OCI-M1 (cell line): Measurements from ENCODE around the gene WDR1.

Source experiments
- DNase-seq: peaks from one replicate; lab custom pipeline; 2025; lab: John Stamatoyannopoulos, UW

Gene WDR1

DNA sequence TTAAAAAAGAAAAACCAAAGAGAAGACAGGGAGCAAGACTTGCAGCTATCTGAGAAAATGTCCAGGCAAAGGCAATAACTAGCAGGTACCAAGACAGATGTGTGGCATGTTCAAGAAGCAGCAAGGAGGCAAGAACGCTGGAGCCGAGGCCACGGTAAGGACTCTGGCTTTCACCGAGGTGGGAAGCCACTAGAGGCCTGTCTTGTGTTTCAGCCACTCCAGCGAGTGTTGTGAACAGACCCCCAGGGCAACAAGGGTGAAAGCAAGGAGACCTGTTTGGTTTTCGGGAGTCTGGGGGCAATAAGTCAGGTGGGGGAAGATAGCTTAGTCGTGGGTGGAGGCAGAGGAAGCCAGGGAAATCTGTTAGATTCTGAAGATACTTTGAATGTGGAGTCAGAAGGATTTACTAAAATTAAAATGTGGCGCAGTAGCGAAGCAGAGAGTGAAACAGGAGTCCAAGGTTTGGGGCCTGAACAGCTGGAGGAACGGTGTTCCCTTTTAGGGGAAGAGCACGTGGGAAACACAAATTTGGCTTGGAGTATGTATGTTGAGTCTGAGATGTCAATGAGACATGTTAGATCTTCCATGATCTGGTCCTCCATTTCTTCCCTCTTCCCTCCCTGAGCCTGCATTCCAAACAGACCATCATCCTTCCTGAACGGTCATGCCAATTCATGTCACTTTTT lies 3.1 kb downstream of the WDR1 start:
- DNase-seq, result no peak

DNA sequence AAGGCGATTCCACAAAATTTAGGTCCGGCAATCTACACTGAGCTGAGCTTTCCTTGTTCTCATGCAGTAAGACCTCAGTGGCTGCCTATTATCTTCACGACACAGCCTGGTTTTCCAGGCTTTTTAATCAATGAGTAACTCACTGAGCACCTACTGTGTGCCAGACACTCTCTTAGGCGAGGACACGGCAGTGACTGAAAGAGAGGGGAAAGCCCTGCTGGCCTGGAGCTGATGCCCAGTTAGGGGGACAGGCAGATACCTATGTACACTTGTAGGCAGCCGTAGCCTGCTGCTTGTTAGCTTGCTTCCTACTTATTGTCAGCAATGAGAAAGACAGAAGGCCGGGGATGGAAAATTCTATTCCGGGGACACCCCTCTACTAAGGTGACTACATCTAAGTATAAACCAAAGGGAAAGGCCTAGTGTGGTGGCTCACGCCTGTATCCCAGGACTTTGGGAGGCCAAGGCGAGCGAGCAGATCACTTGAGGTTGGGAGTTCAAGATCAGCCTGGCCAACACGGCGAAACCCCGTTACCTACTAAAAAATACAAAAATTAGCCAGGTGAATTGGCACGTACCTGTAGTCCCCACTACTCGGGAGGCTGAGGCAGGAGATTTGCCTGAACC lies 3.8 kb downstream of the WDR1 start:
- DNase-seq, result no peak

DNA sequence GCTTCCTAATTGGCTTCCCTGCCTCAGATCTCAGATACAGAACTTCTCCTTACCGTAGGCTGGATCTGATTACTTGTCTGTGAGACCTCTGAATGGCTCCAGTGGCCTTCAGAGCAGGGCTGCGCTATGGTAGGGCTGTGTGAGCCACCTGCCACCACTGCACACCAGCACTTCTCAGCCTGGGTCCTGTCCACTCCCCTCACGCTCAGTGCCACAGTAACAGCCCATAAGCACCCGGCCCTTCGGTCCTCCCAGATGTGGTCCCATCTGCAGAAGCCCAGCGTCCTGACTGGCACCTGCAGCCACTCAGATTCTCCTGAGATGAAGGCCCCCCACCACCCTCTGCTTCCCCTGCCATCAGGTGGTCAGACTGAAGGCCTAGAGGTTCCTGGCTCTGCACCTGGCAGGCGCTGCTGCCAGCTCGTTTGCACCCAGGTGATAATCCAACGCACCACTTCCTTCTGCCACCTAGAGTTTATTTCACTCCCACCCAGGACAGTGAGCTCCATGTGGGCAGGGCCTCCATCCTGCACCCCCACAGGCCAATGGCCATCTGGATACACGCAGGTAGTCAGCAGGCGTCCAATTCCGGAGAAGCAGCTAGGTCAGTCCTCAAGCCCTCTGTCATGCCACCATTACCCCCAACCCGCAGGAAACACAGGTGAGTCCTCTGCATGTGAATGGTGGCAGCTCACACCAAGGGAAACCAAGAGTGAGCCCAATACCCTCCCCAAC lies 5.4 kb downstream of the WDR1 start:
- no peak for DNase-seq

DNA sequence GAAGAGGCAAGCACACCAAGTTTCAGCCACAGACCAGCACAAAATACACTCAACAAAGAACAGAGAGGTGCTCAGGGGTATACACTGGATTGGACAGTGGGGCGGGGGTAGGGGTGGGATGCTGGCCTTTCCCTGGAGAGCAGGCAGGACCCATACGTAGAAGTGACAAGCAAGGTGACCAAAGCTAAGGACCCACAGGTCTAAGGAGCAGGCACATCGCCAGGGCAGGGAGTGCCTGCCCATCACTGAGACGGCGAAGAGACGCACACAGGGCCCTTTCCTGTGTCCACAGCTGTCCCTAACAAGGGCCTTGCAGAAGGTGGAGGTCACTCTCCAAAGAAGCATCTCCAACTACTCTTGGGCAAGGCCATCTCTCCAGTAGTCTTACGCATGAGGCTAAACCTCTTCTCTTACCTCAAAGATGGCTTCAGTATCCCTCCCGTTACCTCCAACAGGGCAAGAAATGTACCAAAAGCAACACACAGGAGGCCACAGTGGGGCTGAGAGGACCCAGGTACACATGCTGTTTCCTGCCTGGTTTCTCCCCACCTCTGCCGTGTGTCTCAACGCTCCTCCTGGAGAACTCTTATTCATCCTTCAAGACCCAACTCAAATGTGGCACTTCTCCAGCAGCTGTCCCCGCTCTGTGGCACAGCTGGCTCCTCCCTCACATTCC lies 6.5 kb downstream of the WDR1 start:
- DNase-seq, result no peak

DNA sequence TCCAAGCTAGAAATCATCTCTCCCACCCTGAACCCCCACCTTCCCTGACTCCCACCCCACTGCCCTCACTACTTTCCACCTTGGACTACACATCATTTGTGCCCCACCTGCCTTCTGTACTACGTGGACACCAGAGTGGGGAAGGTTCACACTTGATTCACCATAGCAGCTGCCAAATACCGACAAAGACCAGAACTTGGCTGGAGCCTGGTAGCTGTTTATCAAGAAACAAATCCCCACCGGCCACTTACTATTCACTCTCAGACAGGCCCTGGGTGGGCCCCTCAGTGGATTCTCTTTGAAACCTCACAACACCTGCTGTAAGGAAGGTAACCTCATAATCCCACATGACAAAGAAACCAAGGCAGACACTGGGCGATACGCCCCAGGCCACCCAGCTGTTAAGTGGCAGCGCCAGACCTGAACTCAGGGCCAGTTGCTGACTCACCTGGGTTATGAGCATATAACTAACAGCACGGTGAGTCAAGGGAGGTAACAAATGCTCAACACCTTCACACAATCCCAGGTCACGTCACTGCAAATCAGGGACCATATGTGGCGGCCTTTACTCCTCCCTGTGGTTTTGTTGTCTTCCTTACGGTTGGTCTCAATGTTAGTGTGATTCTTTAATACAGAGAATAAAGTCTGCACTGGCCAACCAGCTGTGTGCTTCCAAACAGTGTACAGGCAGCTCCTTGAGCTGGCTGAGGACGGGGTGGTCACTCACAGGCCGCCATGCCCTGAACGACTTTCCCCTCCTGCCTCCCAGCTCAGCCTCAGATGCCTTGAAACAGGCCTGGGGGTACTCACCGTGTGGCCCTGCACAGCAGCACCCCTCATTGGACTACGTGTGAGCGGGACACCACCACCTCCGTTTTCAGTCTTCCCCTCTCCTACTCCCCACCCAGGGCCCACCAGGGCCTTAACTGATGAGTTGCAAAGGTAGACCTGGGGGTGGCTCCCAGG lies 7.5 kb downstream of the WDR1 start:
- no peak for DNase-seq

DNA sequence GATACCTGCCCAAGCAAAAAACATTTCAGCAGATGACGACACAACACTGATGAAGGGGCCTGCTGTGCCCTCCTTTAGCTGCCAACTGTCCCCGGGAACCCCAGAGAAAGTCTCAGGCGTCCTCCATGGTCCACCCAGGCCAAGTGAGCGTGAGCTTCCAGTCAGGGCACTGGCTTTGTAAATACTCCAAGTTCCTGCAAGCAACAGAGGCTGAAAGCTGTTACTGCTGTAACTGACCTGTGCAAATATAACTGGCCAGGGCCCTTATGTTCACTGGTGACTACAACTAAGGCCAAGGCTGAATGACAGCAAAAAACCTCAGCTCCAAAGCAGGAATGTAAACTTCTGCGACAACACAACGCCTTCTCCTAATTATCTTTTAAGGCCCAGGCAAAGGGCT lies 8.2 kb downstream of the WDR1 start:
- DNase-seq, result no peak

DNA sequence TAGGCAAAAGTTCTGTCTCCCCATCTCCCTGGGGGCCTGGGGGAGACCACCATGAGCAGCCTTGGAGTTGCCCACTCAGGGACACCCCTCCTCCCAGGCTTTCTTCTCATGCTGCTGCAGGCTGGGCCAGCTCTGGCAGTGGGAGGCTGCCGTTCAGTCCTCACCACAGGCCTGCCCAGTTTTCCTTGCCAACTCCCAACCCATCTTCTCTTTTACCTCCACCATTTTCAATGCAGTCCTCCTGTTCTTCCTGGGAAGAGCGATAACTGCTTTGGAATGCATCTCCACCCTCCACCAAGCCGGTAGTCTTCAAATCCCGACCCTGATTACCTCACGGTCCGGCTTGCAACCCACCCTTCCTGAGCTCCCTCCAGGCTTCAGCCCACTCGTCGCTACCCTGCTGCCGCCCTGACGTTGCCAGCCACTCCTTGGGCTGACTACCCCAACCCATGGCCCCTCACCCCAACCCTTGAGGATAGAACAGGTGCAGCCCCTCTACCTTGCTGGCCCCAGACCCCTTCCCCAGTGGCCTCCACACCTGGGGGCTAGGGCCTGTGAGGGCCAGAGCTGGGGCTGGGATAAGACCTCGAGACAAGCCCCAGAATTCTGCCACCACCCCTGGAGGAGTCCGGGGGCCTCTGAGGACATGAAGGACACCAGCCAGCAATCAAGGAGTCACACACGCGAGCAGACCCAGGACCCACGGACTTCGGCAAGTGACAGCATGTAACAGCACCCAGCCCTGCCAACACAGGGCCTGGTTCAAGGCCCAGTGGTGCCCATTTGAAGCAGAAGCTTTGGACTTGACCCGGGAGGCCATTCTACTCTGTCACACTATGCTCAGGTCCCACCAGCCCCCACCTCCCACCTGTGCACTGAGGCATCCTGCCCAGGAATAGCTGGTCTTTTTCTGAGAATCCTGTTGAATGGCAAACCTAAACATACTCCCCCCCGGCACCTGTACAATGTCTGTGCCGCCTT lies 9.2 kb downstream of the WDR1 start:
- DNase-seq, result no peak

DNA sequence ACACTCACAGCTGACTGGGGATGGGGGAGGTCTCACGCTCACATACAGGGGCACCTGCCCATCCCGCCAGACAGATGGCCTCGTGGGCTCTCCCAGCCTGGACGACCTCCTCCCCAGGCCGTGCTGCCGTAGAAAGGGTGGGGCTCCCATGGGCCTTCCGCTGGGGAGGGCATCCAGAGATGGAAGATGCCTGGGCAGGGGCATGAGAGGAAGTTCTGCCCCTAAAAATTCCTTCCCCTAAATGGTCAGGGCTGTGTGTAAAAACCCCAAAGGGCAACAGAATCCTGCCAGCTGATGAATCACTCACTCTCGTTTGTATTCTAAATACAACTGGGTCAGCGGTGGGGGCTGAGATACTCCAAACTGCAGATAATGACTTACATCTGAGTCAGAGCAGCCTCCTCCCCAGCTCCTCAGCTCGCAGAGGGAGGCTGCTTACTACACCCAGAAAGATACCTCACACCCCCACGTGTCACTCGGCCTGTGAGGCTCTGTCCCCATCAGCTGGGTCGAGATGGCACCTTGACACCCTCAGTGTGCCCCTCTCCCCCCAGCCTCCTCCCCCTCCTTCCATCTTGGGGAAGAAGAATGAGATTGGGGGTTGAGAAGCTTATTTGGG lies 10.1 kb downstream of the WDR1 start:
- peak; percentile 17 for DNase-seq

DNA sequence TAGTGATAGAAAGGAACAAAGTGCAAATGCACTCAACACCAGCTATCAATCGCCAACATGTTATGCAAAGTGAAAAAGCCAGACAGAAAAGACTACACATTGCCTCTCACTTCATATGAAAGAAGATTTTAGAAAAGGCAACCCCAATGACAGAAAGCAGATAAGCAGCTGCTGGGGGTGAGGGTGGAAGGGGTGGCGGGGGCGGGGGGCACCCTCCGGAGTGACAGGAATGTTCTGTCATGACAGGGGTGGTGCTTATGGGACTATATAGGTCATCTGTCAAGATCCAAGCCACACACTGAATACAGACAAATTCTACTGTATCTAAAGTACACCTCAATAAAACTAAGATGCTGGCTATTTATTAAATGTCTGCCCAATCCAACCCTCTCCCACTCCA lies 10.7 kb downstream of the WDR1 start:
- DNase-seq, result no peak

DNA sequence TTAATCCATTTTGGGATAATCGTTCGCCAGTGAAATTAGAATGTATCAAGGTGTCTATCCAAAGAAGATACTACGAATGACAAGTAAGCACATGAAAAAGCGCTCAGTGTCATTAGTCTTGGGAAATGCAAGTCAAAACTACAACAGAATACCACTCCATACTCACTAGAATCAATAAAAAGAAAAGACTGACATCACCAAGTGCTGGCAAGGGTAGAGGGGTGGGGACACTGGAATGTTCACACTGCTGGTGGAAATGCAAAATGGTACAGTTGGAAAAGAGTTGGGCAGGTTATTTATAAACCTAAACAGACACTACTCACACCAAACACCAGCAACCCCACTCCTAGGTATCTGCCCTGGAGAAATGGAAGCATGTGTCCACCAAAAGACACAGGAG lies 11.2 kb downstream of the WDR1 start:
- no peak for DNase-seq

DNA sequence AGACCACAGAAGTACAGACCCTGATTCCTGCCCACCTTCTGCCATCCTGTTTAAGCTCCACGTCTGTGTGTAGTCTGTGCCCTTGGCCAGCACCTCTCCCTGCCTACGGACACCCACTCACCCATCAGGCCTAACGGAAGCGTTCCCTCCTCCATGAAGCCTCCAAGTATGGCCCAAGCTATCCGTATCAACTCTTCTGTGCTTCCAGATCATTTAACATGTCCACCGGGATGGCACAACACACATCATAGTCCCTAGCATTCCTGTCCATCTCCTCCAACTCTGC lies 11.7 kb downstream of the WDR1 start:
- no peak for DNase-seq

DNA sequence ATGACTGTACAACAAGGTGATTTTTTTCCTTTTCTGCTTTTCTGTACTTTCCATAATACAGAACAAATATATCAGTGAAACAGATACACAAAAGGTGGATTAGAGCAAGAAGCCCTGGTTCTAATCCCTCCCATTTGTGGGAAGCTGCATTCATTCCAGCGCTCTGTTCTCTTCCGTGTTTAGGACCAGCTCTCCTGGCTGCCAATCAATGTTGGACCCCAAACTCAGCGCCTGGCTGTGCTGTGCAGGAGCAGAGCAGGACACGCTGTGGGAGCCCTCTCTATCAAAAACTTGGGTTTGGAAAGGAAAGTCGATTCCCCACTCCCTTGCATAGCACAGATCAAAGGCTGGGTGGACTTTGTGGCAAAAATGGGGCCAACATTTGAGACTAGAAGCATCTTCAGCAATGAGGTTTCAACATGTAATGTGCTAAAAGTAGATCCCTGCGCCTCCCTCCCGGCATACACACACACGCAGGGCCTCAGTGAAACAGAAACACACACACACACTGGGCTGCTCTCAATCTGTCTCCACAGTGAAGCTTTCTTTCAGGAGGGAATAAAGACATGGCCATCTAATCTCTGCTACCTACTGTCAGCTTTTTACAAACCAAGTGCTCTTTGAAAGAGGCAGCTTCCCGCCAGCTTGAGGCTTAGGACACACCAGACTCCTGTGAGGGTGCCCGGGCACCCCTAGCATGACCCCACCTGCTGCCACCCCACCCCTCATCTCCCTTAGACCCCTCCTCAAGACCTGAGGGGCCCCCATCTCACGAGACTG lies 12.2 kb downstream of the WDR1 start:
- no peak for DNase-seq

DNA sequence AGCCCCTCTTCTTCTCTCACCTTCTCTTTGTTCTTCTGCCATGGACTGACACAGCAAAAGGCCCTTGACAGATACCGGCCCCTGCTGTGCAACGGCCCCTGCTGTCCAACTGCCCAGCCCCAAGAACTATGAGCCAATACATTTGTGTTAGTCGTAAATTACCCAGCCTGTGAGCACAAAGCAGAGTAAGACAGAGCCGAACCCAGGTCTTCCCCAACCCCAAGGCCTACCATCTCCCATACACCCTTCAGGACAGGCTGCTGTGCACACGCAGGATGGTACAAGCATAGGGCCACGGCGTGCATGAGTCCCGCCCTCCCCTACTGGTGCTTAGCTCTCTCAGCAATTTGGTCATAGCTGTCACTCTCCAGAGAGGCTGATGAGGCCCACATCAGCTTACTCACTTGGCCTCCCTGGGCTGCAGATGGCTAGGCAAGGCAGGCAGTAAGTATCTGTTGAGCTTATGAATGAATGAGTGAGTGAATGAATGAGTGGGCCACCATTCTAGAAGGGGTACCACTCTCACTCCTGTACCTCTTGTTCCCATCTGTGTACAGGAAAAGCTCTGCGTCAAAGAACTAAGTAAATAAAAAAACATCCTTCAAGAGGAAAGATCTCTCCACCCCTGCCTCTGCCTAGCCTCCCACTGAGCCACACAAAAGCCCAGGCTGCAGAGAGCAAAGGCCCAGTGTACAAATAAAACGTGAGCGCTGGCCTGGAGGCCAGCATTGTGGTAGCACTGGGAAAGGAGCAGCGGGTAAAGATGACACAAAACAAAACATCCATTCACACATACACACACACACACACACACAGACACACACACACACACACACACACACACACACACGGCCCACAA lies 13.9 kb downstream of the WDR1 start:
- no peak for DNase-seq

DNA sequence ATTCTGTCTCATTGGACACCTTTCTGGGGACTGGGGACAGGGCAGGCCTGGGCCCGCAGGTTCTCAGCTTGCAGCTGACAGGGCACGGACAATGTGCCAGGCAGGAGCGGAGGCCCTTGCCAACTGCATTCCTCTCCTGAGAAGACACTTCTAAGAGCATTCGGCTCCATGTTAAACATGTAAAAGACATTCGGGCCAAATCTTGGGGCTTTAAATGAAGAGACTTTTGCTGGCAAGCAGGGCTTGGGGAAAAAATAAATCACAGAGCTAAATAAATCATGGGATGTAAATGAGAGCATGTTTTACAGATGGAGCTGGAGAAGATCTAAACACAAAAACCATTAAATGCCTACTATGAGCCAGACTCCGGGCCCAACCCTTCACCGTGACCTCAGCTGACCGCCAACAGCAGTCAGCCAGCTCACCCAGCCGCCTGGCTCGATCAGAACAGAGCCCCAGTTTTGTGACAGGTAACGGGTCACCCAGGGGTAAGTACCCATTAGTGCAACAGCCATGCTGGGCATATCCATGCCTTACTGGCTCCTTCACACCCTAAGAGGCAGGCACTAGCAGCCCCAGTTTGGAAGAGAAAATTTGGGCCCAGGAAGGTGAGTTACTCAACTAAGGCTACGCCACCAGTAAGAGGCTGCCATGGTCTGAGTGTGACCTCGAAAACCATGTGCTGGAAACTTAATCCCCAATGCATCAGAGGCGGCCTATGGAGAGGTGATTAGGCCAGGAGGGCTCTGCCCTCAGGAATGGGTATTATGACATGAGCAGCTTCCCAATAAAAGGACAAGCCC lies 14.7 kb downstream of the WDR1 start:
- DNase-seq, result no peak

DNA sequence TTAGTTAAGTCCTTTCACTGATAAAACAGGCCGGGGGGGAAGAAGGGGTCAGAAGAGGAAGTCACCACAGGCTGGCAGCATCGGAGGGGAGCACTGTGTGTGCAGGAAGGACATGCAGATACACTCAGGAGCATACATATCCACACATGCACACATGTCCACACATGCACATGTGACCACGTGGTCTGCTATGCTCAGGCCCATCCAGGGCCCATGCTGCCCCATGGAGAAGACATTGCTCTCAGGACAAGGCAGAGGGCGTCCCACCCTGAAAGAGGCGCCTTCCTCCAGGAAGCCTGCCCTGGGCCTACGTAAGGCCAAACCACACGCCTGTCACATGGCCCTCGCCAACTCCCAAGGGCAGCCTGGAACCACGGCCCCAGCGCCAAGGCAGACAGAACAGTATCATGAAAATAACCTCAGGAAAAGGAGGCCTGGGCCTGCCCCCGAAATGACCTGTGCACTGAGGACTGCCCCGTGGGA lies 15.8 kb downstream of the WDR1 start:
- DNase-seq, result no peak

DNA sequence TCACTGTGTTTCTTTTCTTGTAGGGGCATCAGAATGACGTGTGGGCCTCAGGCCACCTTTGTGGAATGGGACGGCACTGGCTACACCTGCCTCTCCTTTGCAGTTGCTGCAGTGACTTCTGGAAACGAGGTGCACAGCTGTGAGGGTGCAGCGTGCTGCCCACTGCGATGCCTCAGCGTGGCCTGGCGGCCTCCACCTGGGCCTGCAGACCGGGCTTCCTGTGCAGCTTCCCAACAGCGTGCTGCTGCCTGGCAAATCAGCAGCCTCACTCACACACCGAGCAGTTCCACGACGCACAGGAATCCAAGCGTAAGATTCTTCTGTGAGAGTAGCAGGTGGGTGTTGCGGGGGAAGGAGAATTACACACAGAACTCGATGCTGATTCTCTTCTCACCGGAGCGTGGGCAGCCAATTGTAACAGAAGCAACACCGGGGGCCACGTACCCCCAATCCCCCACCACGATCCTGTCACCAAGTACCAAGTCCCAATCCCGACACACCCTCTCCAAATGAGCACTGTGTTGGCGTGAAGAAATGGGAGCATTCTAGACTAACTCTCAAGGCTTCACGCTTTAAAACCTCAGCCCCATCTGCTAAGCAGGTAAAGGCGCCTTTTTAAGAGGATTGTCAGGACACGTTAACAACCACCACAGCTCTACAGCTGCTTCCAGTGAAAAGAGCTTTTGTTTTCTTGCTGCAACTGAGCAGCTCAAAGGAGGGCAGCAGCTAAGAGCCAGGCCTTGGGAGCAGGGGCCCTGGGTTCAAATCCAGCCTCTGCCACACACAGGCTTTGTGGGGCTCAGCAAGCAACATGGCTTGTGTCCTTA lies 16.9 kb downstream of the WDR1 start:
- DNase-seq, result no peak

DNA sequence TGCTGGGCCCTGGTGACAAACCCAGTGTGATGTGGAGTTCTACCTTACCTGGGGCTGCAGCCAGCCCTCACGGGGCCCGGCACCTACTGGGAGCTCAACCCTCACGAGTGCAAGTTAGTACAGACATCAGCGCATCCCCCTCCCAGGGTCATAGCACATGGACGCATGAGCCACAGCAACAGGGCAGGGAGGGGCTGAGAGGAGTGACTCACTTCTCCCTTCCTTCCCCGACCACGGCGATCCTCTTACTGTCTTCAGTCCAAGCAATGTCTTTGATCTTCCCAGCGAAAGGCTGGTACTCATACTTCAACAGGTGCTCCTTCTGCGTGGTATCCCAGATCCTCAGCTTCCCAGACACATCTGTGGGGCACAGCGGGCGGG lies 17.8 kb downstream of the WDR1 start:
- DNase-seq, result no peak
